H1 (cell line): ENCODE data around the gene TMEM108. TPM values are rescaled to one million over a fixed set of nuclear protein-coding genes. Genes with fewer than 3 reads are reported as not detected.

Experiments
- CTCF ChIP-seq, 3 experiments: IDR thresholded peaks; 1 replicate in 2 of 3; 2 replicates in 1 of 3; pipeline versions ENCODE4 v1.5.1 to v1.6.1; 2011; ENCODE audit warnings: low read length in 3 of 3, mild to moderate bottlenecking in 3 of 3, inconsistent platforms in 2 of 3, low read depth in 1 of 3, moderate library complexity in 1 of 3; ENCODE audit not compliant: insufficient read depth in 1 of 3; ENCODE audit errors: control extremely low read depth in 1 of 3
- RNF2 ChIP-seq: fragments of 200-900, 300-1000 bp; sonication (generic); IDR thresholded peaks from 2 replicates; pipeline ENCODE4 v1.7.1; 2016; ENCODE audit warnings: borderline replicate concordance, low read depth, mild to moderate bottlenecking, antibody characterized with exemption, low read length; ENCODE audit not compliant: poor library complexity, severe bottlenecking; ENCODE audit errors: missing control alignments
- polyA plus RNA-seq, 7 experiments: library from polyadenylated mRNA; depleted of rRNA in 3 of 7; stranded (reverse) in 5 of 7; unstranded in 2 of 7; fragments of >200 nt in 5 of 7; fragments of 200-250 nt in 2 of 7; gene quantifications; 1 replicate in 5 of 7; 2 replicates in 1 of 7; 4 replicates in 1 of 7; pipeline versions ENCODE4 v1.2.1 to v1.2.3, GENCODE V29; 2011 to 2013; ENCODE audit warnings: missing spikeins in 2 of 7, mixed read lengths in 2 of 7
- total RNA-seq: library from RNA; stranded (reverse); fragmentation: NEBNext Ultra II Directional; extraction: Animal tissue kit (Norgen Biotek cat#: 25700); gene quantifications from 2 replicates; pipeline ENCODE4 v1.2.1, GENCODE V29; 2021

Gene TMEM108
- total and polyA plus RNA-seq, 2 of the 8 experiments (the other 6 are each of a cell fraction or from before 2014, with no cell fraction given), result 14.3 to 16.2 TPM

GRCh38 chr3:133293397-133294110 lies 255.4 kb downstream of the TMEM108 start (continued):
- TF ChIP-seq CTCF (IDR thresholded peaks at IDR 0.05; ENCODE audit: control extremely low read depth in 1 of 3, insufficient read depth in 1 of 3, low read depth in 1 of 3, low read length in 3 of 3) (no peak), RNF2 (no peak)
